Glutamatergic neuron (in vitro differentiated cells): ENCODE results near the gene GLB1L3. TPM values are rescaled to one million over a fixed set of nuclear protein-coding genes. Genes with fewer than 3 reads are reported as not detected.
"Not testable (repeated sequence)": the region's sequence is repeated elsewhere in the genome, so short reads cannot be mapped to it uniquely, and the experiment has no call there.

Experiments used
- DNase-seq: peaks from one replicate; pipeline ENCODE4 v3.0.0; 2022
- H3K27ac Mint-ChIP-seq: one replicate; pipeline ENCODE4 v1.8.0; 2020; ENCODE audit warnings: mild to moderate bottlenecking, mixed read lengths, inconsistent platforms; ENCODE audit not compliant: unreplicated experiment
- H3K27me3 Mint-ChIP-seq: one replicate; pipeline ENCODE4 v1.8.0; 2020; ENCODE audit warnings: mild to moderate bottlenecking, moderate library complexity, mixed read lengths, inconsistent platforms; ENCODE audit not compliant: unreplicated experiment
- H3K36me3 Mint-ChIP-seq: one replicate; pipeline ENCODE4 v1.8.0; 2020; ENCODE audit warnings: mild to moderate bottlenecking, mixed read lengths, inconsistent platforms; ENCODE audit not compliant: unreplicated experiment
- H3K4me1 Mint-ChIP-seq: one replicate; pipeline ENCODE4 v1.8.0; 2020; ENCODE audit warnings: mild to moderate bottlenecking, low read depth, mixed read lengths, inconsistent platforms; ENCODE audit not compliant: unreplicated experiment
- H3K4me3 Mint-ChIP-seq: one replicate; pipeline ENCODE4 v1.8.0; 2020; ENCODE audit warnings: mild to moderate bottlenecking, mixed read lengths, inconsistent platforms; ENCODE audit not compliant: unreplicated experiment
- H3K9me3 Mint-ChIP-seq: one replicate; pipeline ENCODE4 v1.8.0; 2020; ENCODE audit warnings: mild to moderate bottlenecking, moderate library complexity, mixed read lengths, inconsistent platforms; ENCODE audit not compliant: unreplicated experiment
- CTCF ChIP-seq: fragments of 200-600 bp; sonication (generic); IDR thresholded peaks from one replicate; pipeline ENCODE4 v1.5.0; 2021; ENCODE audit not compliant: partially characterized antibody, unreplicated experiment
- total RNA-seq: library from RNA; stranded (reverse); fragmentation: NEBNext Ultra II Directional; extraction: Animal tissue kit (Norgen Biotek cat#: 25700); gene quantifications from one replicate; pipeline ENCODE4 v1.2.1, GENCODE V29; 2021; ENCODE audit not compliant: unreplicated experiment

GLB1L3 gene
- total RNA-seq, 1 donor from 2014 or later, result 0.83 TPM

DNA sequence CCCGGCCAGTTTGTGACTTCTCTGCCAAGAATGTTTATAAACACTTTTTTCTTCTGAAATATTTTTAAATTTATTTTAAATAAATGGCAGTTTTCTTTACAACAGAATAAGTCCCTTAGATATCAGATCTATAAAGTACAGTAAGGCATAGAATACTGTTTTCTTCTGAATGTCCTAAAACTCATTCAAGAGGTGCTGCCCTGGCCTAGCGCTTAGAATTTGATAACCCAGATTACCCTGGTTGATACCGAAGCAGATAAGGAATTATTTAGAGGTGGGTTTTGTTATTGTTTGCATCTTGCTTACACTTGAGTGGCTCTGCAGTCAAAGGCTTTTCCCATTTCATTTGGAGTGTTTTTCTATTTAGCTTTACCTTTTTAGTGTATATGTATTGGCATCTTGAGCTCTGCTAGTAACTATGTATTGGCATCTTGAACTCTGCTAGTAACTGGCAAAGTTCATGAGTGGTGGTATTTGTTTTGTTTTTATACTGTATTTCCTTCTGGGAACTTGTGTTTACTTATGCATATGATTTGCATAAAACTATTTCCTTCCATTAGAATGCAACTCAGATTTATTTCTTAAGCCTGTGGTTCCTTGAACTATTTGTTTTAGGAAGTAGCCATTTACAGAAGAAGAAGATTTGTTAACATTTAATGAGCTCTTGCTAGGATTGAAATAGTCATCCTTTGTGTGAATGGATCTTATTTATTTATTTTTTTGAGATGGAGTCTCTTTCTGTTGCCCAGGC lies 21.6 kb upstream of the GLB1L3 start:
- no peak for DNase-seq
- peaks cover 2% of the 10 kb centered on the region for H3K9me3 Mint-ChIP-seq
- H3K27me3 Mint-ChIP-seq, result no peaks in the 10 kb centered on the region
- peaks cover 14% of the 10 kb centered on the region for H3K4me1 Mint-ChIP-seq
- TF ChIP-seq CTCF, result no peak
- H3K4me3 Mint-ChIP-seq, result peak overlapping the region; percentile 98
- no peaks in the 10 kb centered on the region for H3K36me3 Mint-ChIP-seq
- peak overlapping the region; percentile 38 for H3K27ac Mint-ChIP-seq

- H3K4me3 Mint-ChIP-seq, result not testable (repeated sequence)
Measured at GRCh38 chr11:134255184-134255561, 21.0 kb upstream of the GLB1L3 start.

GRCh38 chr11:134257101-134257500 lies 19.1 kb upstream of the GLB1L3 start:
- no peak for DNase-seq
- peaks cover 2% of the 10 kb centered on the region for H3K9me3 Mint-ChIP-seq
- no peak overlapping the region for H3K27ac Mint-ChIP-seq
- H3K4me3 Mint-ChIP-seq, result no peak overlapping the region
- H3K27me3 Mint-ChIP-seq, result no peaks in the 10 kb centered on the region
- peaks cover 9% of the 10 kb centered on the region for H3K4me1 Mint-ChIP-seq
- no peak for TF ChIP-seq CTCF
- H3K36me3 Mint-ChIP-seq, result no peaks in the 10 kb centered on the region

More at GRCh38 chr11:134255184-134255561, 21.0 kb upstream of the GLB1L3 start:
- not testable (repeated sequence) for H3K27ac Mint-ChIP-seq, H3K9me3 Mint-ChIP-seq, H3K27me3 Mint-ChIP-seq, DNase-seq, H3K36me3 Mint-ChIP-seq
- peaks cover 14% of the 10 kb centered on the region for H3K4me1 Mint-ChIP-seq

GRCh38 chr11:134258577-134258976 lies 17.6 kb upstream of the GLB1L3 start:
- TF ChIP-seq CTCF, result no peak
- H3K9me3 Mint-ChIP-seq, result peaks cover 2% of the 10 kb centered on the region
- H3K36me3 Mint-ChIP-seq, result no peaks in the 10 kb centered on the region
- H3K27ac Mint-ChIP-seq, result no peak overlapping the region
- peaks cover 5% of the 10 kb centered on the region for H3K4me1 Mint-ChIP-seq
- DNase-seq, result no peak
- H3K27me3 Mint-ChIP-seq, result no peaks in the 10 kb centered on the region
- no peak overlapping the region for H3K4me3 Mint-ChIP-seq

GRCh38 chr11:134260503-134260902 lies 15.7 kb upstream of the GLB1L3 start:
- no peaks in the 10 kb centered on the region for H3K36me3 Mint-ChIP-seq
- H3K4me1 Mint-ChIP-seq, result no peaks in the 10 kb centered on the region
- DNase-seq, result no peak
- H3K27me3 Mint-ChIP-seq, result no peaks in the 10 kb centered on the region
- no peaks in the 10 kb centered on the region for H3K9me3 Mint-ChIP-seq
- TF ChIP-seq CTCF, result no peak
- no peak overlapping the region for H3K4me3 Mint-ChIP-seq
- no peak overlapping the region for H3K27ac Mint-ChIP-seq
